SU-DHL-6 (cell line): Measurements from ENCODE around the gene ADAMTS17.

ENCODE experiments used
- EZH2phosphoT487 ChIP-seq: fragments of 200-600 bp; sonication (generic), shearing (Covaris generic); conservative IDR thresholded peaks from 2 replicates; pipeline ENCODE4 v1.6.1; 2018; ENCODE audit warnings: mild to moderate bottlenecking, antibody characterized with exemption, low read length, moderate library complexity, mixed read lengths
- TF ChIP-seq, protein P1 (sequence below): fragments of 200-600 bp; sonication (generic); IDR thresholded peaks from one replicate; pipeline ENCODE4 v1.5.1; 2017; ENCODE audit warnings: antibody characterized with exemption, mild to moderate bottlenecking, low read length, moderate library complexity; ENCODE audit not compliant: insufficient read depth, poor library complexity, severe bottlenecking

- TF ChIP-seq, protein P1, sequence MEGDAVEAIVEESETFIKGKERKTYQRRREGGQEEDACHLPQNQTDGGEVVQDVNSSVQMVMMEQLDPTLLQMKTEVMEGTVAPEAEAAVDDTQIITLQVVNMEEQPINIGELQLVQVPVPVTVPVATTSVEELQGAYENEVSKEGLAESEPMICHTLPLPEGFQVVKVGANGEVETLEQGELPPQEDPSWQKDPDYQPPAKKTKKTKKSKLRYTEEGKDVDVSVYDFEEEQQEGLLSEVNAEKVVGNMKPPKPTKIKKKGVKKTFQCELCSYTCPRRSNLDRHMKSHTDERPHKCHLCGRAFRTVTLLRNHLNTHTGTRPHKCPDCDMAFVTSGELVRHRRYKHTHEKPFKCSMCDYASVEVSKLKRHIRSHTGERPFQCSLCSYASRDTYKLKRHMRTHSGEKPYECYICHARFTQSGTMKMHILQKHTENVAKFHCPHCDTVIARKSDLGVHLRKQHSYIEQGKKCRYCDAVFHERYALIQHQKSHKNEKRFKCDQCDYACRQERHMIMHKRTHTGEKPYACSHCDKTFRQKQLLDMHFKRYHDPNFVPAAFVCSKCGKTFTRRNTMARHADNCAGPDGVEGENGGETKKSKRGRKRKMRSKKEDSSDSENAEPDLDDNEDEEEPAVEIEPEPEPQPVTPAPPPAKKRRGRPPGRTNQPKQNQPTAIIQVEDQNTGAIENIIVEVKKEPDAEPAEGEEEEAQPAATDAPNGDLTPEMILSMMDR, result no peak
- TF ChIP-seq EZH2phosphoT487, result no peak
Measured at GRCh38 chr15:100264994-100265640, 76.7 kb downstream of the ADAMTS17 start.
